SU-DHL-6 (cell line): ENCODE results near the gene NKAP.

Experiments used
- CTCF ChIP-seq: fragments of 200-600 bp; sonication (generic); IDR thresholded peaks from one replicate; pipeline ENCODE4 v1.5.1; 2017; ENCODE audit warnings: antibody characterized with exemption, mild to moderate bottlenecking, low read length, moderate library complexity; ENCODE audit not compliant: insufficient read depth, poor library complexity, severe bottlenecking
- EZH2phosphoT487 ChIP-seq: fragments of 200-600 bp; sonication (generic), shearing (Covaris generic); conservative IDR thresholded peaks from 2 replicates; pipeline ENCODE4 v1.6.1; 2018; ENCODE audit warnings: mild to moderate bottlenecking, antibody characterized with exemption, low read length, moderate library complexity, mixed read lengths

GRCh38 chrX:119899125-119899524 is 44.4 kb downstream of the NKAP start:
- TF ChIP-seq CTCF (no peak), EZH2phosphoT487 (no peak)
